ENCODE results near the gene LGALS16.
"Not testable (repeated sequence)": the region's sequence is repeated elsewhere in the genome, so short reads cannot be mapped to it uniquely, and the experiment has no call there.

The LGALS16 gene

DNA sequence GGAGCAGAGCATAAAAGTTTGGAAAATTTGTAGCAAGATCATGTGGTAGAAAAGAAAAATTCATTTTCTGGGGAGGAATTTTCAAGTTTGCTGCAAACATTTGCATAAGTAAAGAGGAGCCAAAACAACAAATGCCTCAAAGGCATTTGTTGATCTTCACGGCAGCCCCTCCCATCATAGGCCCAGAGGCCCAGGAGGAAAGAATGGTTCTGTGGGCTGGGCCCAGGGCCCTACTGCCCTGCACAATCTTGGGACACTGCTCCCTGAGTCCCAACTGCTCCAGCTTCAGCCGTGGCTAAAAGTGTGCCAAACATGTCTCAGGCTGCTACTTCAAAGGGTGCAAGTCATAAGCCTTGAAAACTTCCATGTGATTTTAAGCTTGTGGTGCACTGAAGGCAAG lies 42.1 kb upstream of the LGALS16 start:
- Histone ChIP-seq H3F3A (ENCODE audit: low read depth) (no peaks in the 10 kb centered on the region), H3K9ac (ENCODE audit: low read depth, low read length, poor library complexity, severe bottlenecking) (no peak overlapping the region), H4K20me1 (ENCODE audit: insufficient read depth, low read length, poor library complexity, severe bottlenecking) (no peaks in the 10 kb centered on the region), H3K4me3 (ENCODE audit: low read length, poor library complexity, severe bottlenecking) (no peak overlapping the region), H3K4me2 (ENCODE audit: low read depth, low read length, poor library complexity, severe bottlenecking) (no peak overlapping the region), H3K36me3 (ENCODE audit: insufficient read depth, low read length) (no peaks in the 10 kb centered on the region), H3K79me2 (ENCODE audit: insufficient read depth, low read length) (no peaks in the 10 kb centered on the region), H2AFZ (ENCODE audit: low read length) (no peak overlapping the region), H3K27me3 (ENCODE audit: insufficient read depth, low read length, poor library complexity, severe bottlenecking) (no peaks in the 10 kb centered on the region), H3K9me2 (replicated peaks; ENCODE audit: low read depth, low read length) (no peaks in the 10 kb centered on the region), H3K4me1 (ENCODE audit: insufficient read depth, low read length, poor library complexity, severe bottlenecking) (no peaks in the 10 kb centered on the region), H3K9me3 (ENCODE audit: insufficient read depth, low read depth, low read length) (no peaks in the 10 kb centered on the region)
- no peak for TF ChIP-seq CTCF (conservative IDR thresholded peaks at IDR 0.05; ENCODE audit: low read length)
- TF ChIP-seq EZH2phosphoT487 (IDR thresholded peaks at IDR 0.05; ENCODE audit: borderline replicate concordance), result no peak

DNA sequence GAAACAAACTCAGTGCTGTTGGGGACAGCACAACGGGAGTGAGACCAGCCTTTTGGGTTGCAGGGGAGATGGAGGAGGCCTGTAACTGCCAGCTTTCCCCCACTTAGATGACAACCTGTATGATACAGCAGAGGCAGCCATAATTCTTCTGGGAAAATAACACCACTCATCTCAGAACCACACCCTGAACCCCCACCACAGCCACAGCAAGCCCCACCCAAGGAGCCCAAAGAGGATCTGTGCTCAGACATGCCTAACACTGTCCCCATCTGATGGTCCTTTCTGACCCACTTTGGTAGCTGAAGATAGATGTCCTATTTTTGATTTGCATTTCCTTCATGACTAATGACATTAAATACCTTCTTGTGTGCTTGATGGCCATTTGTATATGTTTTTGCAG lies 38.0 kb upstream of the LGALS16 start:
- no peak overlapping the region for H2AFZ ChIP-seq (ENCODE audit: low read length)
- H3K4me1 ChIP-seq (ENCODE audit: insufficient read depth, low read length, poor library complexity, severe bottlenecking), result no peaks in the 10 kb centered on the region
- H4K20me1 ChIP-seq (ENCODE audit: insufficient read depth, low read length, poor library complexity, severe bottlenecking), result no peaks in the 10 kb centered on the region
- no peaks in the 10 kb centered on the region for H3K36me3 ChIP-seq (ENCODE audit: insufficient read depth, low read length)
- no peaks in the 10 kb centered on the region for H3K27me3 ChIP-seq (ENCODE audit: insufficient read depth, low read length, poor library complexity, severe bottlenecking)
- TF ChIP-seq EZH2phosphoT487 (IDR thresholded peaks at IDR 0.05; ENCODE audit: borderline replicate concordance) (no peak), CTCF (conservative IDR thresholded peaks at IDR 0.05; ENCODE audit: low read length) (no peak)
- H3K79me2 ChIP-seq (ENCODE audit: insufficient read depth, low read length), result no peaks in the 10 kb centered on the region
- H3K4me2 ChIP-seq (ENCODE audit: low read depth, low read length, poor library complexity, severe bottlenecking), result no peak overlapping the region
- H3K9me3 ChIP-seq (ENCODE audit: insufficient read depth, low read depth, low read length), result no peaks in the 10 kb centered on the region
- H3K4me3 ChIP-seq (ENCODE audit: low read length, poor library complexity, severe bottlenecking), result no peak overlapping the region
- no peak overlapping the region for H3K9ac ChIP-seq (ENCODE audit: low read depth, low read length, poor library complexity, severe bottlenecking)
- H3F3A ChIP-seq (ENCODE audit: low read depth), result no peaks in the 10 kb centered on the region
- no peaks in the 10 kb centered on the region for H3K9me2 ChIP-seq (replicated peaks; ENCODE audit: low read depth, low read length)

GRCh38 chr19:39623946-39624345 lies 31.8 kb upstream of the LGALS16 start:
- no peaks in the 10 kb centered on the region for H3K9me2 ChIP-seq (replicated peaks; ENCODE audit: low read depth, low read length)

GRCh38 chr19:39627631-39628030 lies 28.1 kb upstream of the LGALS16 start:
- not testable (repeated sequence) for H3K4me1 ChIP-seq (ENCODE audit: insufficient read depth, low read length, poor library complexity, severe bottlenecking); H3K9ac ChIP-seq (ENCODE audit: low read depth, low read length, poor library complexity, severe bottlenecking); H3K79me2 ChIP-seq (ENCODE audit: insufficient read depth, low read length); H3K4me3 ChIP-seq (ENCODE audit: low read length, poor library complexity, severe bottlenecking); H3F3A ChIP-seq (ENCODE audit: low read depth); H2AFZ ChIP-seq (ENCODE audit: low read length); H3K27me3 ChIP-seq (ENCODE audit: insufficient read depth, low read length, poor library complexity, severe bottlenecking); H3K9me3 ChIP-seq (ENCODE audit: insufficient read depth, low read depth, low read length); H3K36me3 ChIP-seq (ENCODE audit: insufficient read depth, low read length); H4K20me1 ChIP-seq (ENCODE audit: insufficient read depth, low read length, poor library complexity, severe bottlenecking); H3K9me2 ChIP-seq (replicated peaks; ENCODE audit: low read depth, low read length); H3K4me2 ChIP-seq (ENCODE audit: low read depth, low read length, poor library complexity, severe bottlenecking)

More at GRCh38 chr19:39623946-39624345, 31.8 kb upstream of the LGALS16 start:
- Histone ChIP-seq H3K9me3 (ENCODE audit: insufficient read depth, low read depth, low read length) (no peaks in the 10 kb centered on the region), H3K36me3 (ENCODE audit: insufficient read depth, low read length) (no peaks in the 10 kb centered on the region), H4K20me1 (ENCODE audit: insufficient read depth, low read length, poor library complexity, severe bottlenecking) (no peaks in the 10 kb centered on the region), H2AFZ (ENCODE audit: low read length) (no peak overlapping the region), H3K4me2 (ENCODE audit: low read depth, low read length, poor library complexity, severe bottlenecking) (no peak overlapping the region), H3K4me1 (ENCODE audit: insufficient read depth, low read length, poor library complexity, severe bottlenecking) (no peaks in the 10 kb centered on the region), H3K4me3 (ENCODE audit: low read length, poor library complexity, severe bottlenecking) (no peak overlapping the region), H3K9ac (ENCODE audit: low read depth, low read length, poor library complexity, severe bottlenecking) (no peak overlapping the region), H3K27me3 (ENCODE audit: insufficient read depth, low read length, poor library complexity, severe bottlenecking) (no peaks in the 10 kb centered on the region), H3K79me2 (ENCODE audit: insufficient read depth, low read length) (no peaks in the 10 kb centered on the region), H3F3A (ENCODE audit: low read depth) (no peaks in the 10 kb centered on the region)
- TF ChIP-seq EZH2phosphoT487 (IDR thresholded peaks at IDR 0.05; ENCODE audit: borderline replicate concordance) (no peak), CTCF (conservative IDR thresholded peaks at IDR 0.05; ENCODE audit: low read length) (no peak)

All from Loucy (cell line).